Caco-2 (cell line): ENCODE results near the gene TOX3. TPM values are rescaled to one million over a fixed set of nuclear protein-coding genes. Genes with fewer than 3 reads are reported as not detected.

ENCODE experiments used
- BruUV-seq: library from RNA; stranded (reverse); fragments of 400-500 nt; replicated peaks from 2 replicates; lab custom pipeline; 2021; lab: Mats Ljungman, UMichigan
- CTCF ChIA-PET: fragments of 300-600 bp; sonication (Branson Sonifier 250); formaldehyde crosslinking; loops from one replicate; lab custom pipeline; 2022; ENCODE audit warnings: antibody characterized with exemption; lab: Charles Lee
- POLR2A ChIA-PET: fragments of 300-600 bp; sonication (Branson Sonifier 250); formaldehyde crosslinking; loops from one replicate; lab custom pipeline; 2022; ENCODE audit warnings: antibody characterized with exemption; lab: Charles Lee
- DNase-seq, 2 experiments: peaks; one replicate each; pipeline versions ENCODE4 v3.0.0 to v3.0.0-alpha.2; 2020 to 2022
- H3K27me3 ChIP-seq: replicated peaks from 2 replicates; pipeline ENCODE4 v1.6.0; 2011; ENCODE audit warnings: low read length; ENCODE audit not compliant: control insufficient read depth, insufficient read depth
- H3K36me3 ChIP-seq: 2 replicates; pipeline ENCODE4 v1.5.1; 2011; ENCODE audit warnings: low read length; ENCODE audit not compliant: control insufficient read depth, insufficient read depth
- H3K4me1 ChIP-seq: fragments of 250-450 bp; sonication (Bioruptor Pico); 2 replicates; pipeline ENCODE4 v1.5.1; 2020; ENCODE audit warnings: mild to moderate bottlenecking
- H3K4me3 ChIP-seq: 2 replicates; pipeline ENCODE4 v1.5.1; 2011; ENCODE audit warnings: low read depth, mild to moderate bottlenecking, control low read depth, low read length
- H3K9me3 ChIP-seq: fragments of 250-450 bp; sonication (Bioruptor Pico); 2 replicates; pipeline ENCODE4 v1.5.1; 2020; ENCODE audit warnings: mild to moderate bottlenecking, moderate library complexity
- H3K27ac Mint-ChIP-seq: one replicate; pipeline ENCODE4 v1.8.0; 2022; ENCODE audit warnings: mixed read lengths; ENCODE audit not compliant: unreplicated experiment
- H3K27me3 Mint-ChIP-seq: one replicate; pipeline ENCODE4 v1.8.0; 2022; ENCODE audit warnings: mixed read lengths; ENCODE audit not compliant: insufficient read depth, unreplicated experiment
- H3K36me3 Mint-ChIP-seq: one replicate; pipeline ENCODE4 v1.8.0; 2022; ENCODE audit warnings: mild to moderate bottlenecking, mixed read lengths; ENCODE audit not compliant: insufficient read depth, unreplicated experiment
- H3K4me1 Mint-ChIP-seq: one replicate; pipeline ENCODE4 v1.8.0; 2022; ENCODE audit warnings: low read depth, mixed read lengths; ENCODE audit not compliant: unreplicated experiment
- H3K4me3 Mint-ChIP-seq: one replicate; pipeline ENCODE4 v1.8.0; 2022; ENCODE audit warnings: mild to moderate bottlenecking, moderate library complexity, mixed read lengths; ENCODE audit not compliant: unreplicated experiment
- H3K9me3 Mint-ChIP-seq: one replicate; pipeline ENCODE4 v1.8.0; 2022; ENCODE audit warnings: mixed read lengths; ENCODE audit not compliant: unreplicated experiment
- CTCF ChIP-seq, 2 experiments: fragments of 200-600 bp in 1 of 2; IDR thresholded peaks; 1 replicate in 1 of 2; 2 replicates in 1 of 2; pipeline versions ENCODE4 v1.5.1 to v1.8.0; 2011 to 2022; ENCODE audit warnings: antibody characterized with exemption in 1 of 2, control low read depth in 1 of 2, inconsistent platforms in 1 of 2, low read depth in 1 of 2, low read length in 1 of 2, mild to moderate bottlenecking in 1 of 2, moderate library complexity in 1 of 2; ENCODE audit not compliant: insufficient read depth in 1 of 2, severe bottlenecking in 1 of 2, unreplicated experiment in 1 of 2
- intact Hi-C: fragments of 100-400 bp; cut with micrococcal nuclease; formaldehyde crosslinking; loops from one replicate; pipeline ENCODE4 v1.10.0; 2022; ENCODE audit not compliant: unreplicated experiment
- total RNA-seq: library from RNA; stranded (reverse); gene quantifications from 2 replicates; pipeline ENCODE4 v1.2.3, GENCODE V29; 2022

The TOX3 gene
- total RNA-seq, 1 experiment from 2014 or later: 3.6 TPM

- no peak for DNase-seq
- H3K27me3 Mint-ChIP-seq: no peaks in the 10 kb centered on the region
- H3K27ac Mint-ChIP-seq: no peak overlapping the region
- ChIA-PET POLR2A (no interaction called here), CTCF (no interaction called here)
- Histone ChIP-seq H3K4me3 (no peak overlapping the region), H3K4me1 (peaks cover 31% of the 10 kb centered on the region), H3K36me3 (no peaks in the 10 kb centered on the region), H3K27me3 (no peaks in the 10 kb centered on the region), H3K9me3 (no peaks in the 10 kb centered on the region)
- H3K36me3 Mint-ChIP-seq: no peaks in the 10 kb centered on the region
- no TSS peak for BruUV-seq
- TF ChIP-seq CTCF (IDR thresholded peaks at IDR 0.05; ENCODE audit: insufficient read depth in 1 of 2, low read depth in 1 of 2, low read length in 1 of 2, severe bottlenecking in 1 of 2, unreplicated experiment in 1 of 2): no peak
- peaks cover 15% of the 10 kb centered on the region for H3K9me3 Mint-ChIP-seq
- H3K4me3 Mint-ChIP-seq: no peak overlapping the region
- intact Hi-C loops: no loop called here
- peaks cover 28% of the 10 kb centered on the region for H3K4me1 Mint-ChIP-seq
Observed at GRCh38 chr16:52567193-52567592, 20.2 kb upstream of the TOX3 start.

GRCh38 chr16:52563767-52564611 lies 17.0 kb upstream of the TOX3 start:
- Histone ChIP-seq H3K36me3 (0 out of 2 replicates have a peak, but pooled peaks cover 1% of the 10 kb centered on the region), H3K4me1 (peaks cover 53% of the 10 kb centered on the region), H3K9me3 (no peaks in the 10 kb centered on the region), H3K27me3 (no peaks in the 10 kb centered on the region), H3K4me3 (no peak overlapping the region)
- CTCF ChIA-PET: no interaction called here
- Mint-ChIP-seq H3K4me3 (peak overlapping the region; percentile 8), H3K27me3 (no peaks in the 10 kb centered on the region), H3K9me3 (no peaks in the 10 kb centered on the region), H3K4me1 (peaks cover 40% of the 10 kb centered on the region), H3K27ac (peak overlapping the region; percentile 70), H3K36me3 (no peaks in the 10 kb centered on the region)
- TF ChIP-seq CTCF (IDR thresholded peaks at IDR 0.05; ENCODE audit: insufficient read depth in 1 of 2, low read depth in 1 of 2, low read length in 1 of 2, severe bottlenecking in 1 of 2, unreplicated experiment in 1 of 2): no peak
- no peak for DNase-seq
- intact Hi-C loops: loop anchor here (2.0 kb wide), 1 partner anchor 15 kb away; no protein-coding TSS in a partner anchor
- no TSS peak for BruUV-seq
- POLR2A ChIA-PET: no interaction called here

GRCh38 chr16:52562770-52563169 lies 15.8 kb upstream of the TOX3 start:
- H3K27ac Mint-ChIP-seq: no peak overlapping the region
- H3K4me3 ChIP-seq: no peak overlapping the region
- no peaks in the 10 kb centered on the region for H3K9me3 Mint-ChIP-seq
- H3K4me1 Mint-ChIP-seq: peaks cover 41% of the 10 kb centered on the region
- no peaks in the 10 kb centered on the region for H3K36me3 Mint-ChIP-seq
- POLR2A ChIA-PET: no interaction called here
- H3K36me3 ChIP-seq: 0 out of 2 replicates have a peak, but pooled peaks cover 1% of the 10 kb centered on the region
- TF ChIP-seq CTCF (IDR thresholded peaks at IDR 0.05; ENCODE audit: insufficient read depth in 1 of 2, low read depth in 1 of 2, low read length in 1 of 2, severe bottlenecking in 1 of 2, unreplicated experiment in 1 of 2): no peak
- no peaks in the 10 kb centered on the region for H3K27me3 Mint-ChIP-seq
- CTCF ChIA-PET: interaction anchor here (1.4 kb wide), 1 partner anchor 11 kb away, joined by 3 read pairs; no protein-coding TSS in a partner anchor
- peaks cover 56% of the 10 kb centered on the region for H3K4me1 ChIP-seq
- H3K27me3 ChIP-seq: no peaks in the 10 kb centered on the region
- DNase-seq: no peak
- no TSS peak for BruUV-seq
- no peak overlapping the region for H3K4me3 Mint-ChIP-seq
- intact Hi-C loops: no loop called here
- no peaks in the 10 kb centered on the region for H3K9me3 ChIP-seq
